ENCODE results near the gene AKR1B1. TPM values are rescaled to one million over a fixed set of nuclear protein-coding genes. Genes with fewer than 3 reads are reported as not detected.

Gene AKR1B1
- polyA plus RNA-seq, 2 of the 4 experiments (the other 2 are of a cell fraction), result 1,636 to 6,205 TPM

- H3K9me3 ChIP-seq, result peaks cover 5% of the 10 kb centered on the region; the same call in 1 of the 3 replicates
- WGBS (ENCODE audit: missing lambda C conversion rate), result 82% methylated on average over 2 of the region's 2 CpGs
- H3K4me3 ChIP-seq, result no peak overlapping the region
- ATAC-seq, result no peak
- CTCF ChIA-PET, result interaction anchor here (0.6 to 11.5 kb wide), 7 partner anchors 19 to 287 kb away, joined by 3 to 566 read pairs (median 4); partner anchors contain the start of gene AKR1B15
- peaks cover 28% of the 10 kb centered on the region for H3K4me1 ChIP-seq
- FAIRE-seq, result peak; percentile 13
- DNase-seq (ENCODE audit: low read depth in 1 of 2, low spot score in 1 of 2), result no peak
- H3K27ac ChIP-seq, result no peak overlapping the region
- no peak for TF ChIP-seq HOXA7 (CRISPR knock-in tag; IDR thresholded peaks at IDR 0.05)
- TF ChIP-seq RCOR1 (IDR thresholded peaks at IDR 0.05; ENCODE audit: low read depth, low read length), result no peak
- no peak for TF ChIP-seq TFCP2L1 (CRISPR knock-in tag; IDR thresholded peaks at IDR 0.05)
- TF ChIP-seq BCL3 (IDR thresholded peaks at IDR 0.05), result no peak
- TF ChIP-seq ZSCAN20 (CRISPR knock-in tag; IDR thresholded peaks at IDR 0.05), result no peak
- no peak for TF ChIP-seq RFX5 (IDR thresholded peaks at IDR 0.05)
- no peak for TF ChIP-seq HES2 (IDR thresholded peaks at IDR 0.05)
- POLR2A ChIA-PET, result no interaction called here
- no peak overlapping the region for H3K4me2 ChIP-seq
Measured at GRCh38 chr7:134427896-134428295, 31.0 kb downstream of the AKR1B1 start.

- no peak for DNase-seq (ENCODE audit: low read depth in 1 of 2, low spot score in 1 of 2)
- Histone ChIP-seq H3K4me2 (no peak overlapping the region), H3K4me1 (peaks cover 39% of the 10 kb centered on the region), H3K4me3 (no peak overlapping the region), H3K9me3 (peaks cover 5% of the 10 kb centered on the region; the same call in 1 of the 3 replicates), H3K27ac (no peak overlapping the region)
- POLR2A ChIA-PET, result no interaction called here
- WGBS (ENCODE audit: missing lambda C conversion rate), result 97% methylated on average over 1 of the region's 1 CpG
- CTCF ChIA-PET, result interaction anchor here (1.1 to 11.5 kb wide), 8 partner anchors 10 to 264 kb away, joined by 3 to 566 read pairs (median 4); no protein-coding TSS in a partner anchor
- TF ChIP-seq RCOR1 (IDR thresholded peaks at IDR 0.05; ENCODE audit: low read depth, low read length) (no peak), CEBPB (IDR thresholded peaks at IDR 0.05) (no peak), CHD4 (IDR thresholded peaks at IDR 0.05; ENCODE audit: borderline replicate concordance) (no peak), MAZ (IDR thresholded peaks at IDR 0.05; ENCODE audit: borderline replicate concordance, low read depth, low read length) (no peak), NPAS2 (CRISPR knock-in tag; IDR thresholded peaks at IDR 0.05; ENCODE audit: borderline replicate concordance) (no peak)
- no peak for ATAC-seq
- FAIRE-seq, result peak; percentile 81
Measured at GRCh38 chr7:134425777-134426176, 33.1 kb downstream of the AKR1B1 start.

- H3K4me1 ChIP-seq, result peaks cover 64% of the 10 kb centered on the region
- no peak overlapping the region for H3K4me3 ChIP-seq
- peaks cover 5% of the 10 kb centered on the region; the same call in 1 of the 3 replicates for H3K9me3 ChIP-seq
- ChIA-PET CTCF (interaction anchor here (0.8 to 11.5 kb wide), 16 partner anchors 9 to 598 kb away, joined by 3 to 566 read pairs (median 24); no protein-coding TSS in a partner anchor), POLR2A (interaction anchor here (3.2 to 3.9 kb wide), 2 partner anchors 10 to 106 kb away, joined by 19 to 20 read pairs; partner anchors contain the start of gene SLC35B4)
- H3K4me2 ChIP-seq, result peak overlapping the region; percentile 66
- 31% methylated on average over 4 of the region's 4 CpGs for WGBS (ENCODE audit: missing lambda C conversion rate)
- DNase-seq (ENCODE audit: low read depth in 1 of 2, low spot score in 1 of 2), result peak; percentile 48 to 74
- H3K27ac ChIP-seq, result peak overlapping the region; percentile 79 to 87
- FAIRE-seq, result no peak
- TF ChIP-seq ESRRA (IDR thresholded peaks at IDR 0.05; ENCODE audit: borderline replicate concordance, low read length) (peak; percentile 75; the same call in 1 of the 2 replicates), NR3C1 (IDR thresholded peaks at IDR 0.05) (no peak), SMC3 (IDR thresholded peaks at IDR 0.05) (0 out of 3 replicates have a peak, but pooled peaks have one; percentile 1)
- ATAC-seq, result peak; percentile 24 to 43; a peak in 5 of 6 replicates
Measured at GRCh38 chr7:134422638-134423037, 36.3 kb downstream of the AKR1B1 start.

- H3K4me2 ChIP-seq, result peak overlapping the region; percentile 66
- FAIRE-seq, result no peak
- H3K9me3 ChIP-seq, result no peaks in the 10 kb centered on the region
- no peak overlapping the region for H3K4me3 ChIP-seq
- H3K4me1 ChIP-seq, result peaks cover 64% of the 10 kb centered on the region
- ChIA-PET POLR2A (interaction anchor here (0.8 to 3.9 kb wide), 3 partner anchors 10 to 132 kb away, joined by 3 to 20 read pairs (median 19); partner anchors contain the start of gene SLC35B4), CTCF (interaction anchor here (0.8 to 6.0 kb wide), 26 partner anchors 9 to 597 kb away, joined by 3 to 140 read pairs (median 10); no protein-coding TSS in a partner anchor)
- 10% methylated on average over 3 of the region's 3 CpGs for WGBS (ENCODE audit: missing lambda C conversion rate)
- DNase-seq (ENCODE audit: low read depth in 1 of 2, low spot score in 1 of 2), result peak; percentile 86 to 94
- peak; percentile 64 to 78 for ATAC-seq
- peak overlapping the region; percentile 79 to 87 for H3K27ac ChIP-seq
- TF ChIP-seq ATOH8 (CRISPR knock-in tag; IDR thresholded peaks at IDR 0.05; ENCODE audit: low read depth), result peak; percentile 51; the same call in 1 of the 2 replicates
- peak; percentile 55; the same call in 1 of the 2 replicates for TF ChIP-seq FOXS1 (CRISPR knock-in tag; IDR thresholded peaks at IDR 0.05)
- no peak for TF ChIP-seq E2F6 (IDR thresholded peaks at IDR 0.05; ENCODE audit: borderline replicate concordance, low read depth)
- TF ChIP-seq CTCF (IDR thresholded peaks at IDR 0.05), result no peak
- TF ChIP-seq MAFK (IDR thresholded peaks at IDR 0.05; ENCODE audit: partially characterized antibody), result no peak
- no peak for TF ChIP-seq HOXA7 (CRISPR knock-in tag; IDR thresholded peaks at IDR 0.05)
- no peak for TF ChIP-seq ELK1 (IDR thresholded peaks at IDR 0.05; ENCODE audit: low read depth, low read length)
- TF ChIP-seq USF2 (IDR thresholded peaks at IDR 0.05), result peak; percentile 2; the same call in 1 of the 2 replicates
- no peak for TF ChIP-seq SMC3 (IDR thresholded peaks at IDR 0.05)
- no peak for TF ChIP-seq RCOR1 (IDR thresholded peaks at IDR 0.05; ENCODE audit: low read depth, low read length)
Measured at GRCh38 chr7:134422008-134422407, 36.9 kb downstream of the AKR1B1 start.

Data from A549 (cell line).